GM18502 (cell line): ENCODE results near the gene PTPRE.
"Not testable (repeated sequence)": the region's sequence is repeated elsewhere in the genome, so short reads cannot be mapped to it uniquely, and the experiment has no call there.

Experiments used
- ATAC-seq: cut with Tn5 transposase; IDR thresholded peaks from one replicate; pipeline ENCODE4 v1.9.1; 2021; ENCODE audit warnings: mild to moderate bottlenecking; ENCODE audit not compliant: unreplicated experiment, poor library complexity

PTPRE gene

DNA sequence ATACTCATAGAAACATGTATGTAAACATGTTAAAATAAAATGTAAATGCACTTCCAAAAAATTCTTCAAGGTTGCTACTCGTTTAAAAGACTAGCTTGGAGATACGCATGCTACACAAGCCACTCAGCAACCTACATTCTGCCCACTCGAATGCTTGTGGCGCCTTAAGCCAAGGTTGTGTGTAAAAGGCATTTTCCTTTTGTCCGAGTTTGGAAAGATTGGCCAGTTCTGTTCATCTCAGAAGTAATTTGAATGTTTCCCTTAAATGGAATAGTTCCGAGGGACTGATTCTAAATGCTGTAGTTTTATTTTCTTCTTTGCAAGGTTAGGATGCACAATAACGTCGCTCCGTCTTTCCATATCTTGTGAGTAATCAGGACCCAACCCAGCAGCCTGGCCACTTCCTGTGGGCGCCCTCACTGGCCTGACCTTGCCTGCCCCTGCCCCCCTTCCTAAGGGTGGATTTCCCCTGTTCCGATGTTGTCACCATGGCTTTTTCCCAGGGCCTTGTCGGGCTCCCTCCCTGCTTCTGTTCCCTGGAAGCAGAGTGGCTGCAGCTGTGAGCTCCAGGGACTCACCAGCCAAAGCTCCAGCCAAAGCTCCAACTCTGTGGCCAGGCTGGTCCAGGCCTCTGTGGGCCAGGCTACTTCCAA is 70.6 kb downstream of the PTPRE start:
- no peak for ATAC-seq

DNA sequence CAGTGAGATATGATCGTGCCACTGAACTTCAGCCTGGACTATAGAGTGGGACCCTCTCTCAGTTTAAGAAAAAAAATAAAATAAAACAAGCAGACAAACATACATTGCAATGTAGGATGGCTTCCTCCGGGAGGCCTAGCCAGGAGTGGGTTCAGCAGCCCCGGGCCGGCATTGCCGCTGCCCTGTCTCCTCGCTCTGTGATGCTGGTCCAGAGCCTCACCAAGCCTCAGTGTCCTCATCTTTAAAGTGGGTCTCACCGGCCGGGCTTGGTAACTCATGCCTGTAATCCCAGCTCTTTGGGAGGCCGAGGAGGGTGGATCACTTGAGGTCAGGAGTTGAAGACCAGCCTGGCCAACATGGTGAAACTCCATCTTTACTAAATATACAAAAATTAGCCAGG is 71.6 kb downstream of the PTPRE start:
- no peak for ATAC-seq

DNA sequence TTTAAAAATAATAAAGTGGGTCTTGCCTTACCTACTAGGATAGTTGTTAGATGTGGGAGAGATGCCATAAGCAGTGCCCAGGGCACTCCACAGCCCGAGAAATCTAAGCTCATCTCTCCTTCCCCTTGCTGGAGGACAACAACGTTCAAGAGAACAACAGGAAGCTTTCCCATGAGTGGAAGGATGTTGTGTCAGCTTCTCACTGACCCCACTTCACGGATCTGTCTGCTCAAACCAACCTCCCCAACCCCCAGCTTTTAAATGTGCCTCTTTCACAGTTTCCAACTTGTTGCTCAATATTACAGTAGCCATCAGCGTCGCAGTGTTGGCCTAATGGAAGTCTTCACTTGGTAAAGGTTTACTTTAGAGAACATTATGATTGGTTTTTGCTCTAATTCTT is 72.1 kb downstream of the PTPRE start:
- no peak for ATAC-seq

- ATAC-seq = no peak
These were observed 72.7 kb downstream of the PTPRE start for GRCh38 chr10:127979566-127979965.

- ATAC-seq = no peak
These were observed 74.0 kb downstream of the PTPRE start for GRCh38 chr10:127980898-127981297.

DNA sequence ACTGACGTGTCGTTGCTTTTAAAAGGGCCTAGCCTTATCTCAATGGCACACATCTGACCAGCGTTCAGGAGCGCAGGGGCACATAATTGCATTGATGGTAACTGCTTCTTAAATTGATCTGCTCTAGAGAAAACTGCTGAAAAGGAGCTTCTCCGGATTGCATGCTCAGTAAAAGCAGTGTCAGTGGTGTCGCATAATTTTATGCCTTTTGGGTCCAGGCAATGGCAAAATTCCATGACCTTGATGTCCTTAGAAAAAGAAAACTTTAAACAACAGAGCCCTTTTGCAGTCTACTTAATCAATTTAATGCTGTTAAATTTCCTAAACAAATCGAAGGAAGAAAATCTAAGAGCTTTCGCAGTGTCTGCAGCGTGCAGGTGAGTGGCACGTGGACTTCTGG is 75.7 kb downstream of the PTPRE start:
- ATAC-seq = no peak

DNA sequence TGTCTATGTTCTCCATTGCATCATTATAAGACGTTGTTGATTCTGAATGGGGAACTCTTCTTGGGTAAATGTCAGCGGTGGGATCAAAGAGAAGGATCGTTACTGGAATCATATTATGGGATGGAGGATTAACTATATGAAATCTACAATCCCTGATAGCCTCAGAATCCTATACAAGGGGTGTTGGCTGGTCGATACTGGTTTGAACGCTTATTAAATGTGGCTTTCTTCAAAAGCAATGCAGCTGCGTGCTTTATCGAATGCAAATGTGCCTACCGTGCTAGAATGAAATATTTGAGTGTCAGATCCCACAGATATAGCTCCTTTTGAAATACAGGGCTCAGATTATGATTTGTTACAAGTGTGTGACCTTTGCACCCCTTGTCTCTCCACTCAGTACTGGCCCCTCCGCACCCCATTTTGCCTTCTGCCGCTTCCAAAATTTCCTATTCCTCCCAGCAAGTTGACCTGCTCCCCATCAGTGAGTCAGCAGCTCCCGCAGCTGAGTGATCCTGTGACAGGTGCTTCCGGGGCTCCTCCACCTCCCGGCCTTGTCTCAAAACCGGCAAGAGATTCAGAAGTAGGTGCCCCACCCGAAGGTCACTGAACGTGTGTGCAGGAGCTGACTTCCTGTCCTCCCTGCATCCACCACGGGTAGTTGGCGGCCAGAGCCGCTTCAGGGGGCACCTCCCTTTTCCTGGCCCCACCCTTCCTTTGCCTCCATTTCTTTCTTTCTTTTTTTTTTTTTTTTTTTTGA is 76.6 kb downstream of the PTPRE start:
- ATAC-seq = no peak

DNA sequence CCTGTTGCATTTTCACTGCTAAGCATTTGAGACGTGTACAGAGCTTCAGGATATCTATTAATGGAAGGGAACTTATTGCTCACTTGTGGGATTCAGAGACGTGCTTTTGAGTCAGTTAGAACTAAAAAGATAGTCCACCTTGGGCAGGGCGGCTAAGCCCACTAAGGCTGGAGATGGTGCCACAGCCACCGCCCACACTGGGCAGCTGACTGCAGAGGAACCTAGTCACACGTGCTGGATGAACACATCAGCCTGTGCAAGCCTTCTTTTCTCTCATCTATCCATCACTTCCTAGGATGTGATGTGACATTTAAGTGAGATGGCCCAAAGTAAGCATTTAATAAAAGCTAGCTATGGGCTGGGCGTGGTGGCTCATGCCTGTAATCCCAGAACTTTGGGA is 78.0 kb downstream of the PTPRE start:
- no peak for ATAC-seq

- no peak for ATAC-seq
These were observed 79.9 kb downstream of the PTPRE start for GRCh38 chr10:127986531-127987466.

DNA sequence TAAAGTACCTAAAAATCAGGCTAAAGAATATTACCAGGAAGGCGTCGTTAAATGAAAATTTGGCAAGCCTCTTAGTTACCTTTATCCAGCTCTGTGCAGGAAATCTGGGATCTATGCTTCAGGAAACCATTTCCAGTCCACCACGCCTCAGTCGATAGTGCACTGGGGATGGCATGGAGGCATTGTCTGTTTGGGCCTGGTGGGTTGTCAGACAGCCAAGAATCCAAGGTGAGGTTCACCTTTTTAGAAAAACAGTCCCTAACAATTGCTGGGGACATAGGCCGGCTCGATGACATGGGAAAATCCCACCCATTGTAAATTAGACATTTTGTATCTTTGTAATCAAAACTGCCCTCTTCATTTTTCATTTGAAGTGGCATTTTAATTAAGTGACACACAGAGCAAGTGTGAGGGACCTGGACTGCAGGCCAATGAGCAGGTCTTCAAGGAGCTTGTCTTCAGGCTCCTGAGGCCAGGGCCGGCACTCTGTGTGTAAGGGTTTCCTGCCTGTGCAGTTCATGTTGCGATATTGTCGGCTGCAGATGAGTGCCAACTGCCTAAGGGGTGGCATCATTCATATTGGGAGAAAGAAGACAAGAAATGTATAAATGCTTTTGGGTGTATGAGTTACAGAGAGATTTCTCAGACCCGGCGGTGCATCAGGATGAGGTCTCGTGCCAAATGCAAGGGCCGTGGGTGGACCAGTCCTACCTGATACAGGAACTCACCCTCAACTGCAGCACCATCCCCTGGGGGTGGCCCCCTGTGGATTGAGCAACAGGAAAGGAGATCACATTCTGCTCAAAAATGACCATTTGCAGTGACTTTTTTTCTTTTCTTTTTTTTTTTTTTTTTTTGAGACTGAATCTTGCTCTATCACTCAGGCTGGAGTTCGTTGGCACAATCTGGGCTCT is 80.8 kb downstream of the PTPRE start:
- ATAC-seq = no peak

- ATAC-seq = no peak
These were observed 82.6 kb downstream of the PTPRE start for GRCh38 chr10:127989481-127990012.

DNA sequence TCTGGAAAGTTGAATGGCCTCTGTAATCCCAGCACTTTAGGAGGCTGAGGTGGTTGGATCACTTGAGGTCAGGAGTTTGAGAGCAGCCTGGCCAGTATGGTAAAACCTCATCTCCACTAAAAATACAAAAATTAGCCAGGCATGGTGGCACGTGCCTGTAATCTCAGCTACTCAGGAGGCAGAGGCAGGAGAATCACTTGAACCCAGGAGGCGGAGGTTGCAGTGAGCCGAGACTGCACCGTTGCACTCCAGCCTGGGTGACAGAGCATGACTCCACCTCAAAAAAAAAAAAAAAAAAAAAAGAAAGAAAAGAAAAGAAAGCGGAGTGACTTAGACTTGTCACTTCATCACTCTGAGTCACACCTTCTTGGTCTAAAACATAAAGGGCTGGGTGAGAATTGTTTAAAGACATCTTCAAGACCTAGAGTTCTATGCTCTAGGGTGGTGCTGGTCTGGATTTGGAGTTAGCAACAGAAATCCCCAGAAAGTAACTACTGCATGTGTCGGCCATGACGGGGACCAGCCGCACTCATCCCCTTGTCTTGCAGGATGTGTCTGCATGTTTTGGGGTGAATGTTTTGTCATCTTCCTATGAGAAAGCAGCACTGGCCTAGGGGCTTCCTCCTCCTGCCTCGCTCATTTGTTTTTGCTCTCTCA is 83.4 kb downstream of the PTPRE start:
- ATAC-seq = not testable (repeated sequence)

- no peak for ATAC-seq
These were observed 84.1 kb downstream of the PTPRE start for GRCh38 chr10:127990846-127991542.

DNA sequence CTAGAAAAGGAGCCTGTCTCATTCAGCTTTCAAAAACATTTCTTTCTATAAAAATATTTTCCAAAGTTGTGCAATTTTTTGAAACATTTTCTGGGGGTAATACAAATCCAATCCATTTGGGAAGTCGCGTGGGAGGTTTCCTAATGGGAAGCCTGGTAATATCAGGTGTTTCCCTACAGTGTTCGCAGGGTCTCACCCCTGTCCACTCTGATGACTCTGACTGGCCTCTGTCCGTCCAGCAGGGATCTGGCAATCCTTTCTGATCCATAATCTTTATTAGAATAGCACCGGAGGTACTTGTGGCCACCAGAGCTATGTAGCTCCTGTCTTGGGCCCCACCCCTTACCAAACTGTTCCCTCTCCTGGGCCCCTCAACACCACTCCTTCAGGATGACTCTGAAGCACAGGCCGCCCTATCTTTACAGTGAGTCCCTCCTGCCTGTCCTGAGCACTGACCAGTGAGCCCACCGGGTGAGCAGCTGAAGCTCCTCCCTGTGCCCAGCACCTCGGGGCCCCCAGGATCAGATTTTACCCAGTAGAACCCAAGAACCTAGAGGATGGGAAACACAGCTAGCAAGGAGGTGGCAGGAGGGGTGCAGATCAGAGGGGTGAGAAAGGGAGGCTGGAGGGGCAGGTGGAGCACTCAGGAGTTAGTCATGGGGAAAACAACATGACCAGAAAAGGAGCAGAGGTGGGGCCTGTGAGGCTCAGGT is 84.8 kb downstream of the PTPRE start:
- ATAC-seq = no peak

DNA sequence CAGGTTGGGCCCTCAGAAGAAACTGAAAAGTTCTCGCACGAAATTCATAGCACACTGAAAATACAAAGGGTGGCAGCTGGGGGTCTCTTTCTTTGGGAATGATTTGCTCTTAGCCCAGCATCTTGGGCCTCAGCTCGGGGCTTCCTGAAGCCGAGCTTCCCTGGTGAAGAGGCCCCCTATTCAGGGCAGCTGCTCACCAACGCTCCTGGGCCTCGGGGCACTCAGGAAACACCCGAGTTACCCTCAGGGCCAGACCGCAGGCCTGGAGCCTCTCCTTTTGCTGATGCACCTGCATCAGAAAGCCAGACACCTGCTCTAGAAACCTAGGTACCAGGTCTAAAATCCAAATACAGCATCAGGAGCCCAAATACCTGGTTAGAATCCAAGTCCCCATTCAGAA is 85.5 kb downstream of the PTPRE start:
- no peak for ATAC-seq

- ATAC-seq = no peak
These were observed 86.3 kb downstream of the PTPRE start for GRCh38 chr10:127993056-127993690.

GRCh38 chr10:127995939-127996338 is 89.0 kb downstream of the PTPRE start:
- ATAC-seq = no peak

GRCh38 chr10:127996586-127996985 is 89.7 kb downstream of the PTPRE start:
- no peak for ATAC-seq
